HepG2 (cell line): Measurements from ENCODE around the gene DOK1. TPM values are rescaled to one million over a fixed set of nuclear protein-coding genes. Genes with fewer than 3 reads are reported as not detected.

Experiments
- MAF1 ChIP-seq: sonication (generic); formaldehyde crosslinking; IDR thresholded peaks from 2 replicates; pipeline ENCODE4 v1.5.0; 2020; ENCODE audit warnings: missing genetic modification reagents, borderline replicate concordance
- NCOA2 ChIP-seq: sonication (generic); formaldehyde crosslinking; IDR thresholded peaks from 2 replicates; pipeline ENCODE4 v1.8.0; 2022; ENCODE audit warnings: inconsistent platforms
- NR3C1 ChIP-seq: sonication (generic); formaldehyde crosslinking; IDR thresholded peaks from 2 replicates; pipeline ENCODE4 v1.4.0; 2020; ENCODE audit warnings: missing genetic modification reagents
- PRPF4 ChIP-seq: fragments of 200-400 bp; formaldehyde crosslinking; IDR thresholded peaks from 2 replicates; pipeline ENCODE4 v1.6.1; 2016; ENCODE audit warnings: low read length, low read depth; ENCODE audit not compliant: poor library complexity, severe bottlenecking
- RBM39 ChIP-seq: fragments of 200-400 bp; formaldehyde crosslinking; IDR thresholded peaks from one replicate; pipeline ENCODE4 v1.6.1; 2018; ENCODE audit warnings: antibody characterized with exemption, mild to moderate bottlenecking, low read depth, low read length; ENCODE audit not compliant: poor library complexity, severe bottlenecking
- SAFB2 ChIP-seq: sonication (generic); formaldehyde crosslinking; IDR thresholded peaks from 2 replicates; pipeline ENCODE4 v1.5.1; 2020; ENCODE audit warnings: missing genetic modification reagents, low read depth, mild to moderate bottlenecking, borderline replicate concordance
- SALL2 ChIP-seq: sonication (generic); formaldehyde crosslinking; IDR thresholded peaks from 2 replicates; pipeline ENCODE4 v1.8.1; 2023; ENCODE audit warnings: mild to moderate bottlenecking, missing genetic modification reagents, inconsistent platforms
- XBP1 ChIP-seq: sonication (generic); formaldehyde crosslinking; IDR thresholded peaks from 2 replicates; pipeline ENCODE4 v1.5.0; 2020; ENCODE audit warnings: missing genetic modification reagents
- ZNF34 ChIP-seq: sonication (generic); formaldehyde crosslinking; IDR thresholded peaks from 2 replicates; pipeline ENCODE4 v1.4.0; 2020; ENCODE audit warnings: mild to moderate bottlenecking, missing genetic modification reagents, borderline replicate concordance
- ZNF616 ChIP-seq: sonication (generic); formaldehyde crosslinking; IDR thresholded peaks from 2 replicates; pipeline ENCODE4 v1.5.0; 2020; ENCODE audit warnings: low read depth, mild to moderate bottlenecking, missing genetic modification reagents
- ZNF724P ChIP-seq: sonication (generic); formaldehyde crosslinking; IDR thresholded peaks from 2 replicates; pipeline ENCODE4 v1.8.0; 2022; ENCODE audit warnings: missing genetic modification reagents, borderline replicate concordance
- ZSCAN12 ChIP-seq: sonication (generic); formaldehyde crosslinking; IDR thresholded peaks from 2 replicates; pipeline ENCODE4 v1.9.0; 2021; ENCODE audit warnings: mild to moderate bottlenecking, missing genetic modification reagents
- polyA plus RNA-seq, 8 experiments: library from polyadenylated mRNA; depleted of rRNA in 3 of 8; stranded (reverse) in 7 of 8; unstranded in 1 of 8; fragments of >200 nt; fragmentation: Illumina TruSeq in 4 of 8; extraction: Trizol in 4 of 8; gene quantifications; 2 replicates each; pipeline versions ENCODE4 v1.2.1 to v1.2.3, GENCODE V29; 2011 to 2016; ENCODE audit warnings: low read depth in 4 of 8, missing spikeins in 1 of 8, mixed read lengths in 1 of 8; ENCODE audit not compliant: insufficient read depth in 1 of 8
- total RNA-seq, 5 experiments: library from RNA; depleted of rRNA; stranded (reverse); fragments of >200 nt; fragmentation: Illumina TruSeq; extraction: Trizol; gene quantifications; 2 replicates each; pipeline ENCODE4 v1.2.3, GENCODE V29; 2016; ENCODE audit warnings: low read depth in 1 of 5
- TF ChIP-seq, protein P1 (sequence below): sonication (generic); formaldehyde crosslinking; IDR thresholded peaks from 2 replicates; pipeline ENCODE4 v1.8.1; 2023; ENCODE audit warnings: mild to moderate bottlenecking, missing genetic modification reagents, borderline replicate concordance
- TF ChIP-seq, protein P2 (sequence below): sonication (generic); formaldehyde crosslinking; IDR thresholded peaks from 2 replicates; pipeline ENCODE4 v1.4.0; 2020; ENCODE audit warnings: mild to moderate bottlenecking, missing genetic modification reagents
- TF ChIP-seq, protein P3 (sequence below): sonication (generic); formaldehyde crosslinking; IDR thresholded peaks from 2 replicates; pipeline ENCODE4 v1.4.0; 2020; ENCODE audit warnings: missing genetic modification reagents

DOK1 gene
- total and polyA plus RNA-seq, 2 of the 13 experiments (the other 11 are each of a cell fraction or from before 2014, with no cell fraction given) = 0.53 to 0.74 TPM

DNA sequence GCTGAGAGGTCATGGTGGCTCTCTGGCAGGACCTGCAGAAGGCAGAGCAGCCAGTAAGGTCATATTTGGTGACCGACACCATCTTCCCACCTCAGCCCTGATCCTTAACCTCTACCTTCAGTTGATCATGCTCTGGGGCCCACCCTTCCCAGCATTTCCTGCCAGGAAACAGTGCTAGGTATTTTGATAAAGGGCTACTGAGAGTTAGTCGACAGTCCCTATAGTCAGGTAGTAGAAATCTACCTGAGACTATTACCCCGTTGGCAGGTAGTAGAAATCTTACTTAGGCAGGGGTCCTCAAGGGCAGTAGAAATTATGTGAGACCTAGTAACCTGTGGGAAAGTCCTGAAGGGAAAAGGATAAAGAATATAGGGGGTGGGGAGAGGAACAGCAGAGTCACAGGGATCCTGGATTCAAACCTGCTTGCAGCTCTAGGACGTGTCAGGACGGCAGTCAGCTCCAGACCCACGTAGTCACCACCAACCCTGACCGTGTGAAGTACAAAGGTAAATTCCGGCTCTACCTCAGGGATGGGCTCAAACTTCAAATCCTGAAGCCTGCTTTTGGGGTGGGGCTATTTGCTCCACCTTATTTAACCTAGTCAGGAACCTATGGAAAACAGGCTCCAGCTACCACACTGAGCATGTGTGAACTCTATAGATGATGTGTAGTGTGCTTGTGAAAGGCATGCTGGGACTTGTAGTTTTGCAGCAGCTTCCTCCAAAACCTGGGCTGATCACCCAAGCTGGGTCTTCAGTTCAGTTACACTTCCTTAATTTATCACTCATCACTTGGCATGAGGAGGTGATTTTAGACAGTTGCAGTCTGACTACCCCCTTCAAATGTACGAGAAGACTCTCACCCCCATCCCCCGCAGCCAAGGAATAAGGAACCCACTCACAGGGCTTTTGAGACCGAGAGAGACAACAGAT is 28.5 kb upstream of the DOK1 start, which contains the start of gene DQX1 (continued):
- TF ChIP-seq ZNF724P (no peak), ZSCAN12 (CRISPR knock-in tag) (no peak), RBM39 (no peak), SAFB2 (CRISPR knock-in tag) (no peak), MAF1 (CRISPR knock-in tag) (no peak), PRPF4 (no peak), NR3C1 (CRISPR knock-in tag) (no peak), ZNF616 (CRISPR knock-in tag) (no peak), XBP1 (CRISPR knock-in tag) (no peak), SALL2 (no peak), ZNF34 (CRISPR knock-in tag) (no peak), NCOA2 (CRISPR knock-in tag) (0 out of 2 replicates have a peak, but pooled peaks have one; percentile 40)
- TF ChIP-seq, protein P1, sequence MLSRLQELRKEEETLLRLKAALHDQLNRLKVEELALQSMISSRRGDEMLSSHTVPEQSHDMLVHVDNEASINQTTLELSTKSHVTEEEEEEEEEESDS (CRISPR knock-in tag) = no peak
- TF ChIP-seq, protein P2, sequence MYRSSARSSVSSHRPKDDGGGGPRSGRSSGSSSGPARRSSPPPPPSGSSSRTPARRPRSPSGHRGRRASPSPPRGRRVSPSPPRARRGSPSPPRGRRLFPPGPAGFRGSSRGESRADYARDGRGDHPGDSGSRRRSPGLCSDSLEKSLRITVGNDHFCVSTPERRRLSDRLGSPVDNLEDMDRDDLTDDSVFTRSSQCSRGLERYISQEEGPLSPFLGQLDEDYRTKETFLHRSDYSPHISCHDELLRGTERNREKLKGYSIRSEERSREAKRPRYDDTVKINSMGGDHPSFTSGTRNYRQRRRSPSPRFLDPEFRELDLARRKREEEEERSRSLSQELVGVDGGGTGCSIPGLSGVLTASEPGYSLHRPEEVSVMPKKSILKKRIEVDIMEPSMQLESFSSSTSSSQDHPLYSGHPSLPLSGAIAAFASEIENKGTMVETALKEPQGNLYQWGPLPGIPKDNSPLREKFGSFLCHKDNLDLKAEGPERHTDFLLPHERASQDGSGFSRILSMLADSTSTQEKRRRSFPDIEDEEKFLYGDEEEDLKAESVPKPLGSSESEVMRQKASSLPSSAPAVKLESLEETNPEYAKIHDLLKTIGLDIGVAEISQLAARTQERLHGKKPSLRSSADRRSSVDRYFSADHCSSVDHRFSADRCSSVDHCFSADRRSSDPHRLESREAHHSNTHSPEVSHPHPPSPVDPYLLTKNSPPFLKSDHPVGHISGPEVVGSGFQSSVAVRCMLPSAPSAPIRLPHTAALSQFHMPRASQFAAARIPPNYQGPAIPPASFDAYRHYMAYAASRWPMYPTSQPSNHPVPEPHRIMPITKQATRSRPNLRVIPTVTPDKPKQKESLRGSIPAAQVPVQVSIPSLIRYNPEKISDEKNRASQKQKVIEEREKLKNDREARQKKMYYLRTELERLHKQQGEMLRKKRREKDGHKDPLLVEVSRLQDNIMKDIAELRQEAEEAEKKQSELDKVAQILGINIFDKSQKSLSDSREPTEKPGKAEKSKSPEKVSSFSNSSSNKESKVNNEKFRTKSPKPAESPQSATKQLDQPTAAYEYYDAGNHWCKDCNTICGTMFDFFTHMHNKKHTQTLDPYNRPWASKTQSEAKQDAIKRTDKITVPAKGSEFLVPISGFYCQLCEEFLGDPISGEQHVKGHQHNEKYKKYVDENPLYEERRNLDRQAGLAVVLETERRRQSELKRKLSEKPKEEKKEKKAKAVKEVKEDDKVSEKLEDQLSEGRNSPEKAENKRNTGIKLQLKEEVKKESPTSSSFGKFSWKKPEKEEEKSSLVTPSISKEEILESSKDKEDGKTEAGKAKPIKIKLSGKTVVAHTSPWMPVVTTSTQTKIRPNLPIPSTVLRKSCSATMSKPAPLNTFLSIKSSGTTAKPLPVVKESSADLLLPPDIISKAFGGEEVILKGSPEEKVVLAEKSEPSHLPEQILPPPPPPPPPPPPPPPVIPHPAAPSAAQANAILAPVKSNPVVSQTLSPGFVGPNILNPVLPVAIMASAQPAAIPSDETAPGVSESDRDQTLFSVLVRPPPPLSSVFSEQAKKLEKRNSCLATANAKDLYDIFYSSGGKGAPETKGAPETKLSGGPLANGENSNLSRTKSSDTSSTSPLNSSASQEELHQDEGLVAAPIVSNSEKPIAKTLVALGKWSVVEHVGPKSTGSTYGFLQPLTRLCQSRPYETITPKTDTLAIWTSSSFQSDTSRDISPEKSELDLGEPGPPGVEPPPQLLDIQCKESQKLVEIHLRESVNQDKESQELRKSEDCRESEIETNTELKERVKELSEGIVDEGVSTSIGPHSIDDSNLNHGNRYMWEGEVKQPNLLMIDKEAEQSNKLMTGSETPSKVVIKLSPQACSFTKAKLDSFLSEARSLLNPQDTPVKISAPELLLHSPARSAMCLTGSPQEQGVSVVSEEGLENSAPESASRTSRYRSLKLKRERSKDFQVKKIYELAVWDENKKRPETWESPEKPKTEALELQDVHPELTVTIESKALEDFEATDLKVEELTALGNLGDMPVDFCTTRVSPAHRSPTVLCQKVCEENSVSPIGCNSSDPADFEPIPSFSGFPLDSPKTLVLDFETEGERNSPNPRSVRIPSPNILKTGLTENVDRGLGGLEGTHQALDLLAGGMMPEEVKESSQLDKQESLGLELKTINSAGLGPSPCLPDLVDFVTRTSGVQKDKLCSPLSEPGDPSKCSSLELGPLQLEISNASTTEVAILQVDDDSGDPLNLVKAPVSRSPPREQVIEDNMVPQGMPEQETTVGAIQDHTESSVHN (CRISPR knock-in tag) = no peak
- TF ChIP-seq, protein P3, sequence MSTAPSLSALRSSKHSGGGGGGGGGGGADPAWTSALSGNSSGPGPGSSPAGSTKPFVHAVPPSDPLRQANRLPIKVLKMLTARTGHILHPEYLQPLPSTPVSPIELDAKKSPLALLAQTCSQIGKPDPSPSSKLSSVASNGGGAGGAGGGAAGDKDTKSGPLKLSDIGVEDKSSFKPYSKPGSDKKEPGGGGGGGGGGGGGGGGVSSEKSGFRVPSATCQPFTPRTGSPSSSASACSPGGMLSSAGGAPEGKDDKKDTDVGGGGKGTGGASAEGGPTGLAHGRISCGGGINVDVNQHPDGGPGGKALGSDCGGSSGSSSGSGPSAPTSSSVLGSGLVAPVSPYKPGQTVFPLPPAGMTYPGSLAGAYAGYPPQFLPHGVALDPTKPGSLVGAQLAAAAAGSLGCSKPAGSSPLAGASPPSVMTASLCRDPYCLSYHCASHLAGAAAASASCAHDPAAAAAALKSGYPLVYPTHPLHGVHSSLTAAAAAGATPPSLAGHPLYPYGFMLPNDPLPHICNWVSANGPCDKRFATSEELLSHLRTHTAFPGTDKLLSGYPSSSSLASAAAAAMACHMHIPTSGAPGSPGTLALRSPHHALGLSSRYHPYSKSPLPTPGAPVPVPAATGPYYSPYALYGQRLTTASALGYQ (CRISPR knock-in tag) = no peak
